Measurements from ENCODE around the gene HCFC1R1.

HCFC1R1 gene

GRCh38 chr16:3032624-3033023, 8.9 kb upstream of the HCFC1R1 start:
- in situ Hi-C loops (cut with HindIII; ENCODE audit: low sequenced_read_pairs) = no loop called here

GRCh38 chr16:3030222-3031212, 6.8 kb upstream of the HCFC1R1 start:
- DNase-seq (ENCODE audit: low read depth) = no peak
- in situ Hi-C loops (cut with HindIII; ENCODE audit: low sequenced_read_pairs) = no loop called here
- H3K4me3 ChIP-seq (ENCODE audit: low read depth, low read length) = no peak overlapping the region
- no peak for TF ChIP-seq CTCF (IDR thresholded peaks at IDR 0.05; ENCODE audit: low read depth, low read length, missing control alignments)

More at GRCh38 chr16:3032624-3033023, 8.9 kb upstream of the HCFC1R1 start:
- no peak for TF ChIP-seq CTCF (IDR thresholded peaks at IDR 0.05; ENCODE audit: low read depth, low read length, missing control alignments)
- H3K4me3 ChIP-seq (ENCODE audit: low read depth, low read length) = no peak overlapping the region
- DNase-seq (ENCODE audit: low read depth) = no peak

GRCh38 chr16:3029491-3030221, 5.9 kb upstream of the HCFC1R1 start:
- no peak overlapping the region for H3K4me3 ChIP-seq (ENCODE audit: low read depth, low read length)
- in situ Hi-C loops (cut with HindIII; ENCODE audit: low sequenced_read_pairs) = no loop called here
- DNase-seq (ENCODE audit: low read depth) = no peak
- TF ChIP-seq CTCF (IDR thresholded peaks at IDR 0.05; ENCODE audit: low read depth, low read length, missing control alignments) = no peak

- in situ Hi-C loops (cut with HindIII; ENCODE audit: low sequenced_read_pairs) = no loop called here
- TF ChIP-seq CTCF (IDR thresholded peaks at IDR 0.05; ENCODE audit: low read depth, low read length, missing control alignments) = no peak
- H3K4me3 ChIP-seq (ENCODE audit: low read depth, low read length) = no peak overlapping the region
- no peak for DNase-seq (ENCODE audit: low read depth)
Observed at GRCh38 chr16:3028716-3029319, 5.1 kb upstream of the HCFC1R1 start.

- DNase-seq (ENCODE audit: low read depth) = peak; percentile 35
- in situ Hi-C loops (cut with HindIII; ENCODE audit: low sequenced_read_pairs) = no loop called here
- peak; percentile 74 for TF ChIP-seq CTCF (IDR thresholded peaks at IDR 0.05; ENCODE audit: low read depth, low read length, missing control alignments)
- H3K4me3 ChIP-seq (ENCODE audit: low read depth, low read length) = no peak overlapping the region
Observed at GRCh38 chr16:3027983-3028715, 4.4 kb upstream of the HCFC1R1 start.

- in situ Hi-C loops (cut with HindIII; ENCODE audit: low sequenced_read_pairs) = no loop called here
- no peak for TF ChIP-seq CTCF (IDR thresholded peaks at IDR 0.05; ENCODE audit: low read depth, low read length, missing control alignments)
- H3K4me3 ChIP-seq (ENCODE audit: low read depth, low read length) = no peak overlapping the region
- no peak for DNase-seq (ENCODE audit: low read depth)
Observed at GRCh38 chr16:3027489-3027795, 3.7 kb upstream of the HCFC1R1 start.
